MM.1S (cell line): ENCODE data around the gene LRRC34.

ENCODE experiments used
- DNase-seq: peaks from one replicate; pipeline ENCODE4 v3.0.0-alpha.2; 2015
- H2AFZ ChIP-seq: fragments of 300-600 bp; sonication (generic); 2 replicates; pipeline ENCODE4 v1.6.0; 2016; ENCODE audit warnings: antibody characterized with exemption, low read length
- H3F3A ChIP-seq: fragments of 300-600 bp; sonication (generic); 2 replicates; pipeline ENCODE4 v1.6.1; 2016; ENCODE audit warnings: mild to moderate bottlenecking, antibody characterized with exemption, low read length, moderate library complexity, mixed read lengths; ENCODE audit not compliant: insufficient read depth
- H3K27ac ChIP-seq: fragments of 300-600 bp; sonication (generic); 2 replicates; pipeline ENCODE4 v1.5.1; 2016; ENCODE audit warnings: mild to moderate bottlenecking, low read length
- H3K27me3 ChIP-seq: fragments of 300-600 bp; sonication (generic); replicated peaks from 2 replicates; pipeline ENCODE4 v1.6.0; 2016; ENCODE audit warnings: low read length; ENCODE audit not compliant: insufficient read depth
- H3K36me3 ChIP-seq: fragments of 300-600 bp; sonication (generic); replicated peaks from 2 replicates; pipeline ENCODE4 v1.6.1; 2016; ENCODE audit warnings: mild to moderate bottlenecking, low read length, mixed read lengths; ENCODE audit not compliant: insufficient read depth
- H3K4me1 ChIP-seq: fragments of 300-600 bp; sonication (generic); 2 replicates; pipeline ENCODE4 v1.6.1; 2016; ENCODE audit warnings: low read length, mixed read lengths
- H3K4me2 ChIP-seq: fragments of 300-600 bp; sonication (generic); 2 replicates; pipeline ENCODE4 v1.6.0; 2016; ENCODE audit warnings: low read depth, low read length
- H3K4me3 ChIP-seq: fragments of 300-600 bp; sonication (generic); 2 replicates; pipeline ENCODE4 v1.5.1; 2016; ENCODE audit warnings: low read length, mixed read lengths
- H3K79me2 ChIP-seq: fragments of 300-600 bp; sonication (generic); 2 replicates; pipeline ENCODE4 v1.6.1; 2016; ENCODE audit warnings: mixed run types, low read length, mixed read lengths
- H3K9ac ChIP-seq: fragments of 300-600 bp; sonication (generic); 2 replicates; pipeline ENCODE4 v1.6.1; 2016; ENCODE audit warnings: low read length, mixed read lengths
- H3K9me2 ChIP-seq: fragments of 300-600 bp; sonication (generic); replicated peaks from 2 replicates; pipeline ENCODE4 v1.6.1; 2016; ENCODE audit warnings: mild to moderate bottlenecking, low read length, mixed read lengths; ENCODE audit not compliant: insufficient read depth
- H3K9me3 ChIP-seq: fragments of 300-600 bp; sonication (generic); replicated peaks from 2 replicates; pipeline ENCODE4 v1.6.1; 2016; ENCODE audit warnings: mild to moderate bottlenecking, low read length, mixed read lengths; ENCODE audit not compliant: insufficient read depth
- H4K20me1 ChIP-seq: fragments of 300-600 bp; sonication (generic); 2 replicates; pipeline ENCODE4 v1.6.1; 2016; ENCODE audit warnings: mild to moderate bottlenecking, low read length, moderate library complexity, mixed read lengths; ENCODE audit not compliant: insufficient read depth
- EZH2 ChIP-seq: fragments of 300-600 bp; sonication (generic); optimal IDR thresholded peaks from 2 replicates; pipeline ENCODE3; 2017; ENCODE audit warnings: low read depth, mild to moderate bottlenecking, antibody characterized with exemption, low read length, mixed read lengths
- EZH2phosphoT487 ChIP-seq: fragments of 300-600 bp; sonication (generic); IDR thresholded peaks from 2 replicates; pipeline ENCODE4 v1.6.1; 2018; ENCODE audit warnings: antibody characterized with exemption, low read length
- TF ChIP-seq, protein P1 (sequence below): fragments of 300-600 bp; sonication (generic); IDR thresholded peaks from 2 replicates; pipeline ENCODE4 v1.5.1; 2016; ENCODE audit warnings: antibody characterized with exemption, low read length, mixed read lengths

The LRRC34 gene

DNA sequence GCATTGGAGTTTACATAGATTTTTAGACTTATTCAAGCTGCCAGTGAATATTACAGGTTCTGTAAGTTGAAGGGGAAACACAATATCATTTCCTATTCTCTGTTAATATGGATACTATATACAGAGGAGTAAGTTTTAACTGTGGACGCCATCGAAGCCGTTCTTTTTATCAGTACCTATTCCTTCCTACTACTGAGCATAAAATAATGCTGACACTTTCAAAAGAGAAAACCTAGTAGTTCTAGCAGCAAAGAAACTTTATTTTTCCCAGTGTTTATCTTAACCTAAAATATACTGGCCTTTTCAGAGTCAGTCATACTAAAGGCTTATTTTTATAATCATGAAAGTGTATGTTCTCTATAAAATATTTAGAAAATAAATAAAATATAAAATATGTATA is 42.8 kb upstream of the LRRC34 start:
- no peak for DNase-seq
- Histone ChIP-seq H3K79me2 (no peaks in the 10 kb centered on the region), H3K27ac (no peak overlapping the region), H3K9me3 (no peaks in the 10 kb centered on the region), H2AFZ (no peak overlapping the region), H4K20me1 (no peaks in the 10 kb centered on the region), H3K27me3 (no peaks in the 10 kb centered on the region), H3K9ac (no peak overlapping the region), H3K36me3 (no peaks in the 10 kb centered on the region), H3K4me3 (no peak overlapping the region), H3K4me1 (no peaks in the 10 kb centered on the region), H3F3A (no peaks in the 10 kb centered on the region), H3K4me2 (no peak overlapping the region), H3K9me2 (no peaks in the 10 kb centered on the region)
- TF ChIP-seq EZH2phosphoT487 = no peak

DNA sequence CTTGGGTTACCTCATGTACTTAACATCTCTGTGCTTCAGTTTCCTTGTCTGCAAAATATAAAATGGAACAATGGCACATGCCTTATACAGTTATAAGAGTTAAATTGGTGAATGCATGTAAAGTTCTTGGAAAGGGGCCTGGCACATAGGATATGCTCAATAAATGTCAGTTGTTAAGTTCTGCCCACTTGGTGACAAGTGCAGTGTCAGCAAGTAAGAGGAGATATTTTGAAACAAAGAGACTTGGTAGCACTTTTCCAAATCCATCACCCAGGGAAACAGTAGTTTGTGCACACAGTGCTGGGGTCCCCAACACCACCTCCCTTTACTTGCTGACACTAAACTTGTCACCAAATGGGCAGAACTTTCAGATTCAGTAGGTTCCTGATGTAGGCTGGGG is 37.9 kb upstream of the LRRC34 start:
- Histone ChIP-seq H3F3A (no peaks in the 10 kb centered on the region), H3K4me1 (no peaks in the 10 kb centered on the region), H3K4me3 (no peak overlapping the region), H3K9me3 (no peaks in the 10 kb centered on the region), H3K9ac (no peak overlapping the region), H4K20me1 (no peaks in the 10 kb centered on the region), H3K79me2 (no peaks in the 10 kb centered on the region), H3K27me3 (no peaks in the 10 kb centered on the region), H3K27ac (no peak overlapping the region), H3K9me2 (no peaks in the 10 kb centered on the region), H3K36me3 (no peaks in the 10 kb centered on the region), H2AFZ (no peak overlapping the region), H3K4me2 (no peak overlapping the region)
- DNase-seq = no peak
- no peak for TF ChIP-seq EZH2
- TF ChIP-seq EZH2phosphoT487 = no peak
- TF ChIP-seq, protein P1, sequence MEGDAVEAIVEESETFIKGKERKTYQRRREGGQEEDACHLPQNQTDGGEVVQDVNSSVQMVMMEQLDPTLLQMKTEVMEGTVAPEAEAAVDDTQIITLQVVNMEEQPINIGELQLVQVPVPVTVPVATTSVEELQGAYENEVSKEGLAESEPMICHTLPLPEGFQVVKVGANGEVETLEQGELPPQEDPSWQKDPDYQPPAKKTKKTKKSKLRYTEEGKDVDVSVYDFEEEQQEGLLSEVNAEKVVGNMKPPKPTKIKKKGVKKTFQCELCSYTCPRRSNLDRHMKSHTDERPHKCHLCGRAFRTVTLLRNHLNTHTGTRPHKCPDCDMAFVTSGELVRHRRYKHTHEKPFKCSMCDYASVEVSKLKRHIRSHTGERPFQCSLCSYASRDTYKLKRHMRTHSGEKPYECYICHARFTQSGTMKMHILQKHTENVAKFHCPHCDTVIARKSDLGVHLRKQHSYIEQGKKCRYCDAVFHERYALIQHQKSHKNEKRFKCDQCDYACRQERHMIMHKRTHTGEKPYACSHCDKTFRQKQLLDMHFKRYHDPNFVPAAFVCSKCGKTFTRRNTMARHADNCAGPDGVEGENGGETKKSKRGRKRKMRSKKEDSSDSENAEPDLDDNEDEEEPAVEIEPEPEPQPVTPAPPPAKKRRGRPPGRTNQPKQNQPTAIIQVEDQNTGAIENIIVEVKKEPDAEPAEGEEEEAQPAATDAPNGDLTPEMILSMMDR = no peak

DNA sequence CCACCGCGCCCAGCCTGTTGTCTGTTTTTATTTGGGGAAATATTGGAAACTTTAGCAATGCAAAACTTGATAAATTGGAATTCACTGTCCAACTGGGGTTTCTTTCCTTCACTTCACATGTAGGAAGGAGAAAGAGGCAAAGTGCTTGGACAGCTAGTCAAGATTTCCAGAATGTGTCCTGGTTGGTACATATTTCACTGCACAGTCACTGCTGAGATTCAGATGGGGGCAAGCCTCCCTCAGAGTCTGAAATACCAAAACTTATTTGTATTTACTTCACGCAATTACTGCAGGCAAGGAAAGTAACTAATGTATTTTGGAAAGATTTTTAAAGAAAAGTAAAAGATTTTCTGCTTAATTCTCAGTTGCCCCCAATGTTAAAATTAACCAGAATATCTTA is 36.0 kb upstream of the LRRC34 start:
- no peaks in the 10 kb centered on the region for H3K79me2 ChIP-seq
- no peaks in the 10 kb centered on the region for H3K27me3 ChIP-seq
- H3K36me3 ChIP-seq = no peaks in the 10 kb centered on the region
- no peaks in the 10 kb centered on the region for H4K20me1 ChIP-seq
- H3K4me3 ChIP-seq = no peak overlapping the region
- no peak overlapping the region for H3K27ac ChIP-seq
- no peak overlapping the region for H3K4me2 ChIP-seq
- H3K4me1 ChIP-seq = no peaks in the 10 kb centered on the region
- H3K9me2 ChIP-seq = no peaks in the 10 kb centered on the region
- no peak for TF ChIP-seq EZH2phosphoT487
- TF ChIP-seq, protein P1 = no peak
- TF ChIP-seq EZH2 = no peak
- H3K9me3 ChIP-seq = no peaks in the 10 kb centered on the region
- no peaks in the 10 kb centered on the region for H3F3A ChIP-seq
- no peak overlapping the region for H3K9ac ChIP-seq
- no peak overlapping the region for H2AFZ ChIP-seq
- DNase-seq = no peak

DNA sequence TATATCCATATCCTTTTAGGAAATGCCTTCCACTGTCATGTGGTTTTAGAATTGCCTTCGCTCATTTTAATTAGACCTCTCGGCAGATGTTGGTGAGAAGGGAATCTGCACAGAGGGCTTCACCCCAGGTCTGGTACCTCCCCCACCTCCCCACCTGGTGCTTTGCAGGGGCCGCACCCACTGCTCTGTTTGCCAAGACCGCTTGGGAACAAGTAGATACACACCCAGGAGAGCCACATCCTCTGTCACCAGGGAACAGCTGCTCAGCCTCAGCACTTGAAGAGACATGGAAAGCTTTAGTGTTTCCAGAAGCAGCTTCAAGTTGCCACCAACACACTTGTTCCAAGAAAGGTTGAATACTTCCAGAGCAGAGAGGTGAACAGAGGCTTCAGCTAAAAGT is 35.2 kb upstream of the LRRC34 start:
- no peaks in the 10 kb centered on the region for H3K9me3 ChIP-seq
- no peaks in the 10 kb centered on the region for H3K36me3 ChIP-seq
- no peak overlapping the region for H3K9ac ChIP-seq
- H3K9me2 ChIP-seq = no peaks in the 10 kb centered on the region
- H2AFZ ChIP-seq = no peak overlapping the region
- no peaks in the 10 kb centered on the region for H4K20me1 ChIP-seq
- H3K27me3 ChIP-seq = no peaks in the 10 kb centered on the region
- H3K4me2 ChIP-seq = no peak overlapping the region
- no peaks in the 10 kb centered on the region for H3F3A ChIP-seq
- H3K27ac ChIP-seq = no peak overlapping the region
- no peaks in the 10 kb centered on the region for H3K4me1 ChIP-seq
- no peak overlapping the region for H3K4me3 ChIP-seq
- TF ChIP-seq, protein P1 = no peak
- no peak for TF ChIP-seq EZH2
- TF ChIP-seq EZH2phosphoT487 = no peak
- H3K79me2 ChIP-seq = no peaks in the 10 kb centered on the region
- DNase-seq = no peak
